Type B pancreatic cell (in vitro differentiated cells): ENCODE data around the gene JPH3. TPM values are rescaled to one million over a fixed set of nuclear protein-coding genes. Genes with fewer than 3 reads are reported as not detected.
"Not testable (repeated sequence)": the region's sequence is repeated elsewhere in the genome, so short reads cannot be mapped to it uniquely, and the experiment has no call there.

Source experiments
- DNase-seq: peaks from one replicate; pipeline ENCODE4 v3.0.0; 2021; ENCODE audit warnings: mixed read lengths; ENCODE audit not compliant: unreplicated experiment; ENCODE audit errors: extremely low spot score
- H3K27ac Mint-ChIP-seq: 2 replicates; pipeline ENCODE4 v1.8.0; 2021; ENCODE audit warnings: mild to moderate bottlenecking, mixed read lengths
- H3K27me3 Mint-ChIP-seq: 2 replicates; pipeline ENCODE4 v1.8.0; 2021; ENCODE audit warnings: mixed read lengths
- H3K36me3 Mint-ChIP-seq: 2 replicates; pipeline ENCODE4 v1.8.0; 2021; ENCODE audit warnings: mixed read lengths
- H3K4me1 Mint-ChIP-seq: one replicate; pipeline ENCODE4 v1.8.0; 2021; ENCODE audit warnings: mixed read lengths; ENCODE audit not compliant: unreplicated experiment
- H3K4me3 Mint-ChIP-seq: 2 replicates; pipeline ENCODE4 v1.8.0; 2021; ENCODE audit warnings: mild to moderate bottlenecking, mixed read lengths
- H3K9me3 Mint-ChIP-seq: 2 replicates; pipeline ENCODE4 v1.8.0; 2021; ENCODE audit warnings: mixed read lengths
- CTCF ChIP-seq: fragments of 200-600 bp; sonication (generic); conservative IDR thresholded peaks from 2 replicates; pipeline ENCODE4 v1.5.0; 2021; ENCODE audit warnings: antibody characterized with exemption, mild to moderate bottlenecking
- total RNA-seq: library from RNA; stranded (reverse); gene quantifications from 2 replicates; pipeline ENCODE4 v1.2.1, GENCODE V29; 2021; ENCODE audit warnings: low replicate concordance

The JPH3 gene
- total RNA-seq, 1 donor from 2014 or later, result 7.2 TPM

- peak overlapping the region; percentile 26 for H3K27ac Mint-ChIP-seq
- no peak overlapping the region for H3K4me3 Mint-ChIP-seq
- no peak for DNase-seq
- no peak for TF ChIP-seq CTCF
- no peaks in the 10 kb centered on the region for H3K9me3 Mint-ChIP-seq
- peaks cover 34% of the 10 kb centered on the region for H3K36me3 Mint-ChIP-seq
- no peaks in the 10 kb centered on the region for H3K27me3 Mint-ChIP-seq
- peaks cover 28% of the 10 kb centered on the region for H3K4me1 Mint-ChIP-seq
These were observed 123.4 kb downstream of the JPH3 start for GRCh38 chr16:87725596-87726235.

GRCh38 chr16:87726577-87726976 is 124.3 kb downstream of the JPH3 start:
- Mint-ChIP-seq H3K4me1 (peaks cover 28% of the 10 kb centered on the region), H3K36me3 (peaks cover 35% of the 10 kb centered on the region)
- not testable (repeated sequence) for DNase-seq, H3K27ac Mint-ChIP-seq, H3K4me3 Mint-ChIP-seq, H3K27me3 Mint-ChIP-seq, H3K9me3 Mint-ChIP-seq

GRCh38 chr16:87727346-87727745 is 125.0 kb downstream of the JPH3 start:
- H3K4me1 Mint-ChIP-seq, result peaks cover 20% of the 10 kb centered on the region
- peaks cover 29% of the 10 kb centered on the region for H3K36me3 Mint-ChIP-seq

GRCh38 chr16:87728026-87728425 is 125.7 kb downstream of the JPH3 start:
- no peak overlapping the region for H3K4me3 Mint-ChIP-seq
- H3K27ac Mint-ChIP-seq, result no peak overlapping the region
- H3K9me3 Mint-ChIP-seq, result no peaks in the 10 kb centered on the region
- DNase-seq, result no peak
- no peak for TF ChIP-seq CTCF
- no peaks in the 10 kb centered on the region for H3K27me3 Mint-ChIP-seq
- peaks cover 15% of the 10 kb centered on the region for H3K4me1 Mint-ChIP-seq
- H3K36me3 Mint-ChIP-seq, result peaks cover 28% of the 10 kb centered on the region

More at GRCh38 chr16:87727346-87727745, 125.0 kb downstream of the JPH3 start:
- Mint-ChIP-seq H3K27me3 (no peaks in the 10 kb centered on the region), H3K9me3 (no peaks in the 10 kb centered on the region), H3K4me3 (no peak overlapping the region), H3K27ac (no peak overlapping the region)
- no peak for TF ChIP-seq CTCF
- no peak for DNase-seq

- peaks cover 9% of the 10 kb centered on the region for H3K4me1 Mint-ChIP-seq
- H3K27me3 Mint-ChIP-seq, result no peaks in the 10 kb centered on the region
- H3K27ac Mint-ChIP-seq, result no peak overlapping the region
- TF ChIP-seq CTCF, result no peak
- H3K36me3 Mint-ChIP-seq, result peaks cover 22% of the 10 kb centered on the region
- H3K4me3 Mint-ChIP-seq, result no peak overlapping the region
- H3K9me3 Mint-ChIP-seq, result no peaks in the 10 kb centered on the region
- no peak for DNase-seq
These were observed 127.1 kb downstream of the JPH3 start for GRCh38 chr16:87729266-87729954.

GRCh38 chr16:87731607-87732006 is 129.3 kb downstream of the JPH3 start:
- Mint-ChIP-seq H3K4me1 (peaks cover 9% of the 10 kb centered on the region), H3K9me3 (no peaks in the 10 kb centered on the region), H3K4me3 (no peak overlapping the region), H3K36me3 (peaks cover 14% of the 10 kb centered on the region), H3K27ac (no peak overlapping the region), H3K27me3 (no peaks in the 10 kb centered on the region)
- no peak for TF ChIP-seq CTCF
- DNase-seq, result no peak
